Central memory CD4-positive, alpha-beta T cell (primary cell): ENCODE results near the gene TAF10.

ENCODE experiments used
- DNase-seq: peaks from one replicate; pipeline ENCODE4 v3.0.0; 2022

Gene TAF10

DNA sequence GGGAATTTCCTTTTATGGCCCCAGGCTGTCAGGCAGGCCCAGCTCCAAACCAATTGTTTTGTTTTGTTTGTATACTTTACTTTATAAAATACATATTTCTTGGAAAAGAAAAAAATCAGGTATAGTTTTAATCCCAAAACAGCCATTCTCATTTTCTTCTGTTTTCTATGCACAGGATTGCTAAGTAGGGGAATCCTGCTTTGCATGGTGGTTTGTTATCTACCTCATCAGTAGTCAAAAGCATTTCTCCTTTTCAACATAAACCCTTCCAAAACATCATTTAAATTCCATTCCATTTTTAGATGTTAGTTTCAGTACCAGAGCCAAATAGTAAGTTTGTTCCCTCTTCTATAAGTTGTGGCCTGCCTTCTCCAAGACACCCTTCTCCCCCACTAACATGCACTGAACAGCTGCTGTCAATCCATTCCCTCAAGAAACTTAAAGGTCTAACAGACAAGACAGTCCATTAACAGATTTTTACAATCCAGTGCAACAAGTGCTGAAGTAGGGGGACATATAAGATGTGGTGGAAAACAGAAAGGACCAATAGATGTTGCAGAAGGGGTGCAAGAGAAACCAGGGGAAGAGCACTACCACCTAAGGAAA lies 4.7 kb downstream of the TAF10 start:
- DNase-seq: no peak

DNA sequence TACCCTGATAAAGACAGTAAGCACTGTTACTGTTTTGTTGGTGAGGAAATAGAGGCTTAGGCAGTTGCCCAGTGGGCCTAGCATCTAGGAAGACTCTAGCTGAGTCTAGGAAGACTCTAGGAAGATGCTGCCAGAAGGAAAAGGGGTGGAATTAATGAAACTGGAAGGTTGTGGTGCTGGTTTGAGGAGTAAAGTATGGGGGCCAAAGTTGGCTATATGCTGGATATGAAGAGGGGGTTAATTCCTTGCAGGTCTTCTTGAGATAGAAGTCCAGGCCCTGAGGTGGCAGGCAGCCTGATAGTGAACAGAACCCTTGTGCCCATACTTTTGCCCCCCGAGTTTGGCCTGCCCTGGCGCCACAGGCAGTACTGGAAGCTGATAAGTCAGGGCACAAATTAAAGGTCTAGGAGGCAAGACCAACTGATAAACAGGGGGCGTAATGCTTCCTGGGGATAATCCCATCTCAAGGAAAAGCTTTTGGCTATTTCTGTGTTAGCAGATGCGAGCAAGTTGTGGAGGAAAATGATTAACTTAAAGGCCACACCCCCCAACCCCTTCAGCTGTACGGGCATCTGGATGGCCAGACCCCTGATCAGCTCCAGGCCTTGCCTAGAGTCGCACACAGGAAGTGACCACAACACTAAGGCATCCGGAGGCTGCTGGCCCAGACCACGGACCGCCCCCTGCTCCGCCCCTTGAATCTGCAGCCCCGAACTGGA lies 5.4 kb downstream of the TAF10 start:
- DNase-seq: peak; percentile 20

- no peak for DNase-seq
Observed at GRCh38 chr11:6604790-6605189, 7.2 kb downstream of the TAF10 start.

DNA sequence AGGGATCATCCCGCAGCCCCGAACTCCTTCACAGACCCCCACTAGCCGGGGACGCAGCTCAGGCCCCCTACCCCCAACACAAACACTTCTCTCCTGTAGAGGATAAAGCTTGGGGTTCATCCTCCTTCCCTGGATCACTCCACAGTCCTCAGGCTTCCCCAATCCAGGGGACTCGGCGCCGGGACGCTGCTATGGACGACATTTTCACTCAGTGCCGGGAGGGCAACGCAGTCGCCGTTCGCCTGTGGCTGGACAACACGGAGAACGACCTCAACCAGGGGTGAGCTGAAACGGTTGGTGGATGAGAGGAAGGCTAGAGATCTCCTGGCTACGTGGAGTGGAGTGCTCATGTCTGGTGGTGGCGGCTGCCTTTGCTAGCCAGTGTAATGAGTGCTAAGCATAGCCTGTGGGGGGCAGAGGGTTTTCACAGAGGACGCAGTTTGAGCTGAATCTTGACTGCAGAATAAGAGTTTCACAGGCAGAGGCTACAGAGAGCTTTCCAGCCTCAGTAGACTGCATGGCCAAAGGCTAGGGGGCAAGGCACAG lies 7.9 kb downstream of the TAF10 start:
- peak; percentile 53 for DNase-seq

DNA sequence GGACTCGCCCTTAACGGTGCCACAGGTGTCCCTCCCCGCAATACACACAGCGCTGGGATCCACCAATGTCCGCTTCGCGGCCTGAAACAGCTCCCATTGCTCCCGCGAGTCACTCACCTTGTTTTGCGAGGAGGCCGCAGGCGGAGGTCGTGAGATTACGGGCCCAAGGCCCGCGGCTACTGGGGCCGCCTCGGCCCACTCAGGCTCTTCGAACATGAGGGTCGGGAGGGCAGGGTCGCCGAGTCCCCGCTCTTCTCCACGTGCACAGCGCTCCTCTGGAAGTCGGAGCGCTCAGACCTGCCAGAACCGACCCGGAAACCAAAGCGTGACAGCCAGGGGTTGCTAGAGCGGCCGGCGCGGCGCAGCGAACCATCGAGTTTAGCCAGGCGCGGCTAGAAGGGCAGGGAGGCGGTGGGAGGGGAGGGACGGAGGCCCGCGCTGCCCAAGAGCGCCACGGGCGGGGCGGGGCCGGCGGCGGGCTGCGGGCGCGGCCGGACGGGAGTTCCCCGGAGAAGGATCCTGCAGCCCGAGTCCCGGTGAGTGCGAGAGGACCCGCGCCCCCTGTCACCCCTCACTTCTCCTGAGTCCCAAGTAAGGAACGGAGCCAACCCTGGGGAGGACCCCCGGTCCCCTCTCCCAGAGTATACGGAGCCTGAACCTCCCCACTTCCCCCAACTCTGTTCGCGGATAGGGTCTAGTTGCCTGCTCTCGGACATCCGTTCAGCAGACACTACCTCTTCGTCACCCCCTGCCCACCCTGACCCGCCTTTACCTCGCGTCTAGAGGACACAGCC lies 8.5 kb downstream of the TAF10 start, which contains the start of the genes ILK and RRP8:
ILK (plus strand) TSS at position 488 of the 794 bp plus-strand sequence. CDS start 498 bp downstream, outside the sequence.
RRP8 (minus strand) TSS at position 330 of the 794 bp plus-strand sequence; CDS start at position 216, 114 bp downstream.
- DNase-seq: peak; percentile 81

- no peak for DNase-seq
Observed at GRCh38 chr11:6602096-6602940, 9.7 kb downstream of the TAF10 start.

GRCh38 chr11:6601041-6601461 lies 11.0 kb downstream of the TAF10 start:
- no peak for DNase-seq

- no peak for DNase-seq
Observed at GRCh38 chr11:6599881-6600390, 12.1 kb downstream of the TAF10 start.

- DNase-seq: no peak
Observed at GRCh38 chr11:6599449-6599848, 12.6 kb downstream of the TAF10 start.

DNA sequence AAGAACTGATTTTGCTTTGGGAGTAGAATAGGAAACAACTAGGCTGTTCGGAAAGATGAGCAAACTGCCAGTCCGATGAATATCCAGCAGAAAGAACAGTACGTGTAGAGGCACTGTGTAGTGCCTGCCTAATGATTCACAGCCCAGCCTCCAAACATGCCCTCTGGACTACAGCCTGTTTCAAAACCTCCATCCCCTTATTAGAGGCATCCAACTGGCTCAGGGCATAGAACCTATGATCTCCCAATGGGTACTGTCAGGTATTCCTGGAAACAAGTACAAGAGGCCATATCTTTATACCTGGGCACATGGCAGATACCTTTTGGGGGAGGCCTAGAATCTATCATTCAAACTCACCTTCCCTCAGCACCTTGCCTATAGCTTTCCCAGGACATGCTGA lies 13.5 kb downstream of the TAF10 start:
- DNase-seq: no peak

- DNase-seq: no peak
Observed at GRCh38 chr11:6596239-6596877, 15.7 kb downstream of the TAF10 start.

DNA sequence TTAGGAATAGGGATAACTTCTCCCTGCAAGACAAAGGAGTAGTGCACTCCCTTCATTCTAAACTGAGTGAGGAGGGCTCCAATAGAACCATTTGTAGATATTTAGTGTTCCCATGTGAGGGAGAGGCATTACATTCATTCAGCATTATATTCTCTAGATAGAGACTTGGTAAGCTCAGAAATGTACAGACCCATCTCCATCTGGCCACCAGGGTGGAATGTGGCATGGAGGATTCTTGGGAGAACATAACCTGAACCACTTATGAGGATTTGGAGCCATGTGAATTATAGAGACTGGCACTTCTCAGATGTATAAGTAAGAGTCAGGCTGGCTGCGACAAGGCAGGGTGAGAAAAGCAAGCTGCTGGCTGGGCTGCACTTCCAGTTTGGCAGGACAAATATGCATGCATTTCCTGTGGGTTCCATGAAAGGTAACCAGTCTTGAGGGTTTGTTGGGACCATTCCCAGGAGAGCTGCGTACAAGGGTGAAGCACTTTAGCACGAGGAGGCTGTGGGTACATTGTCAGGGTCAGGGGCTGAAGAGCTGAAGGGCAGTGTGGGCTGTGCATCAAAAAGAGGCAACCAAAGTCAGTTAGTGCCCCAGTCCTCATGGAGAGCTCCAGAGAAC lies 17.8 kb downstream of the TAF10 start:
- DNase-seq: no peak

GRCh38 chr11:6588018-6588417 lies 24.0 kb downstream of the TAF10 start:
- no peak for DNase-seq

DNA sequence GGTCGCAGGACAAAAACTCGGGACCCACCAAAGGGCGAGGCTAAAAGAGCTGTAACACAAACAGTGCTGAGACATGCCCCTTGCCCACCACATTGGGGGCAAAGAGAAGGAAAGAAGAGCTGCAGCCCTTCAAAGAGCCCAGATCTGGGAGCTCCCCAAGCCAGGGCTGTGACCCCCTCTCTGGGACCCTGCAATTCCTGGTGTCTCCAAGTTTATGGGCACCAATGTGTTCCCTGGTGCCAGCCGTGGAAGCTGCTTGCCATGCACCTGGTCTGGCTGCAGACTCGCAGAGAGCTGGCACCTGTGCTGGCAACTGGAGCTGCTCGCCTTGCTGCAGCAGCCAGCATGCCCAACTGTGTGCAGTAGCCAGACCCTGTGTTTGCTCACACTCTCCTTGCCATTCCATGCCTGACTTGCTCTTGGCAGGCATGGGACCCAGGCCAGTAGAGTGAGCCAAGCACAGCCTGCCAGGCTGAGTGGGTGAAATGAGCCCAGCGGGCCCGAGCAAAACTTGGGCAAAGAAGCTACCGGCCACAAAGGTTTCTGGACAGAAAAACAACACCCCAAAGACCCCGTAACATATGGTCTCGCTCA lies 24.6 kb downstream of the TAF10 start:
- DNase-seq: no peak

DNA sequence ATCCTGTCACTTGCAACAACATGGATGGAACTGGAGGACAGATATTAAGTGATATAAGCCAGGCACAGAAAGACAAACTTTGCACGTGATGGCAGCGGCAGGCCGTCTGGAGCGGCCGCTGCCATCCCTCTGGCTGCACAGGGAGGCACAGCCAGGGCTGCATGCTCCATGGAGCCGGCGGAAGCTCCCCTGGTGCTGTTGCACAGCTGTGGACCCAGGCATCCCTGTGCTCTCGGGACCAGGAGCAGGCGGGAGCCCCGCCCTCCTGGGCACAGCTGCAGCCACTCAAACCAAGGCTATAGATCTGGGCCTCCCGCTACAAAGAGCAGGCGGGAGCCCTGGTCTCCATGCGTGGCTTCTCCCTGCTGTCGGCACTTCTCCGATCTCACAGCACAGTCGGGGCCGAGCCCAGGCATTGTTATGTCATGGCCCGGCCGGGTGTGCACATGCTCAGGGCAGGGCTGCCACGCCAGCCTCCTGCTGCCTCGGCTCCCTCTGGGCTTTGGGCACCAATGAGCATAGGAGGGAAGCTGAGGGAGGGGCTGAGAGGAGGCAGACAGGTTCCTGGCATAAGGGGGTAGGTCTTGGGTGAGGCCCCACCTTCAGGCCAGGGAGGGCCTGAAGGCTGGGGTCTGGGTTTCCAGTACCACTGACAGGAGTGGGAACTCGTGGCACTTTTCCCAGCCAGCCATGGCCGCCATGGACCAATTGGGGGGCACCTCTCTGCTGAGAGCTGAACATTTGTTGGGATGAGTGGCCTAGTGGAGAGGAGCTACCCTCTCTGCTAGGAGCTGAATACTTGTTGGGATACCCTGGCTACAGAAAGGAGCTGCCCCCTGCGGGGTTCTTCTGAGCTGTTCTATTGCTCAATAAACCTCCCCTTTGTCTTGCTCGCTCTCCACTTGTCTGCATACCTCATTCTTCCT lies 25.3 kb downstream of the TAF10 start:
- no peak for DNase-seq

DNA sequence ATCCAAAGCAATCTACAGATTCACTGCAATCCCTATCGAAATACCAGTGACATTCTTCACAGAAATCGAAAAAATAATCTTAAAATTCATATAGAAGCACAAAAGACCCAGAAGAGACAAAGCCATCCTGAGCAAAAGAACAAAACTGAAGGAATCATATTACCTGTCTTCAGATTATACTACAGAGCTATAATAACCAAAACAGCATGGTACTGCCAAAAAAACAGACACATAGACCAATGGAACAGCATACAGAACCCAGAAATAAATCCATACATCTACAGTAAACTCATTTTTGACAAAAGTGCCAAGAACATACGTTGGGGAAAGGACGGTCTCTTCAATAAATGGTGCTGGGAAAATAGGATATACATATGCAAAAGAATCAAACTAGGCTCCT lies 27.5 kb downstream of the TAF10 start:
- no peak for DNase-seq

- no peak for DNase-seq
Observed at GRCh38 chr11:6583584-6583983, 28.4 kb downstream of the TAF10 start.

DNA sequence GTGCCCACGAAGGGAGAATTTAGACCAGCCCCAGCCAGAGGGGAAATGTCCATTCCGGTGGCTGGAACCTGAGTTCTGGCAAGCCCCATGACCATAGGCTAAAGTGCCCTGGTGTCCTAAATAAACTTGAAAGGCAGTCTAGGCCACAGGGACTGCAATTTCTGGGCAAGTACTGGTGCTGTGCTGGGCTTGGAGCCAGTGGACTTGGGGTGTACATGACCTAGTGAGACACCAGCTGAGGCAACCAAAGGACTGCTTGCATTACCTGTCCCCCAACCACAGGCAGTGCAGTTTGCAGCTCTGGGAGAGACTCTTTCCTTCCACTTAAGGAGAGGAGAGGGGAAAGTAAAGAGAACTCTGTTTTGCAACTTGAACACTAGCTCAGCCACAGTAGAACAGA lies 32.3 kb downstream of the TAF10 start:
- no peak for DNase-seq

DNA sequence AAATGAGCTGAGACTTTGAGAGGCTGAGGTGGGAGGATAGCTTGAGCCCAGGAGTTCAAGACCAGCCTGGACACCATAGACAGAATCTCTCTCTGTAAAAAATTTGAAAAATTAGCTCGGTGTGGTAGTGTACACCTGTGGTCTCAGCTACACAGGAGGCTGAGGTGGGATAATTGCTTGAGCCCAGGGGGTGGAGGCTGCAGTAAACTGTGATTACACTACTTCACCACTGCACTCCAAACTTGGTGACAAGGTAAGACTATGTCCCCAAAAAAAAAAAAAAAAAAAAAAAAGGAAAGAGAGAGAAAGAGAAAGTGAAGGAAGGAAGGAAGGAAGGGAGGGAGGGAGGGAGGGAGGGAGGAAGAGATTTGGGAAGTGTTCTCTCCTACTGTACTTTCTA lies 33.9 kb downstream of the TAF10 start:
- no peak for DNase-seq
